T-helper 1 cell treated with Interleukin-12 subunit alpha and Interleukin-12 subunit beta and Interleukin-4 antibody, amounts not matched to agents 30 μg/mL and 1 μg/mL, for 36 hours (primary cell): ENCODE measurements around the gene OR7A5.

Experiments used
- H3K27ac Mint-ChIP-seq: one replicate; pipeline ENCODE4 v1.8.0; 2021; ENCODE audit warnings: mild to moderate bottlenecking, mixed read lengths
- H3K27me3 Mint-ChIP-seq: one replicate; pipeline ENCODE4 v1.8.0; 2021; ENCODE audit warnings: low read depth, mixed read lengths
- H3K36me3 Mint-ChIP-seq: one replicate; pipeline ENCODE4 v1.8.0; 2021; ENCODE audit warnings: low read depth, mixed read lengths
- H3K4me1 Mint-ChIP-seq: one replicate; pipeline ENCODE4 v1.8.0; 2021; ENCODE audit warnings: low read depth, mixed read lengths
- H3K4me3 Mint-ChIP-seq: one replicate; pipeline ENCODE4 v1.8.0; 2021; ENCODE audit warnings: mild to moderate bottlenecking, moderate library complexity, mixed read lengths
- H3K9me3 Mint-ChIP-seq: one replicate; pipeline ENCODE4 v1.8.0; 2021; ENCODE audit warnings: mixed read lengths

Gene OR7A5

DNA sequence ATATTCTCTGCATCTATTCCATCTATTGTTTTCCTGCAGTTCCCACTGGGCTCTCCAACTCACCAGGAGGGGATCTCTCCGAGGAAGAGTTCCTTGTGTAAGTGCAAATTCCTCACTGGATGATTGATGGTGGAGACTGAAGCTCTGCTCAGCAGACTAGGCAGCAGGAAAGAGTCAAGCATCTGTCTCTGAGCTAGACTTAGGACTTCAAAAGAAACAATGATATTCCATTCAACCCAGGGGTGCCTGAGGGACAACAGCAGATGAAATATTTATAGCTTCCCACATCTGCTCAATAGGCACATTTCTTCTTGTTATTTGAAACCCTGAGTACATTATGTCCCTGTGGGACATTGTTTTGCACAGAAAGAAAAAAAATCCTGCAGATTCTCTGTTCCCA is at the start of gene OR7A5, which contains the start of gene OR7C1:
Gene OR7A5 (minus strand): TSS at position 175 of the 400 bp plus-strand sequence. CDS start 6,944 bp downstream, outside the sequence.
Gene OR7C1 (minus strand): TSS at position 175 of the 400 bp plus-strand sequence. CDS start 35,049 bp downstream, outside the sequence.
- H3K27ac Mint-ChIP-seq = no peak within 1 kb of the TSS

GRCh38 chr19:14871619-14872230 is 36.7 kb upstream of the OR7A5 start:
- Mint-ChIP-seq H3K4me3 (no peak overlapping the region), H3K36me3 (no peaks in the 10 kb centered on the region), H3K9me3 (no peaks in the 10 kb centered on the region), H3K27ac (no peak overlapping the region), H3K4me1 (no peaks in the 10 kb centered on the region), H3K27me3 (no peaks in the 10 kb centered on the region)

More for the DNA sequence above, at the start of gene OR7A5, which contains the start of gene OR7C1:
- no peaks in the 10 kb centered on the region for H3K27me3 Mint-ChIP-seq
- no peak within 1 kb of the TSS for H3K4me3 Mint-ChIP-seq
- no peaks in the 10 kb centered on the region for H3K36me3 Mint-ChIP-seq
- no peaks in the 10 kb centered on the region for H3K9me3 Mint-ChIP-seq
- no peaks in the 10 kb centered on the region for H3K4me1 Mint-ChIP-seq

- H3K36me3 Mint-ChIP-seq = no peaks in the 10 kb centered on the region
- no peak overlapping the region for H3K4me3 Mint-ChIP-seq
- H3K4me1 Mint-ChIP-seq = no peaks in the 10 kb centered on the region
- H3K27me3 Mint-ChIP-seq = no peaks in the 10 kb centered on the region
- H3K27ac Mint-ChIP-seq = no peak overlapping the region
- no peaks in the 10 kb centered on the region for H3K9me3 Mint-ChIP-seq
Observed at GRCh38 chr19:14868497-14868896, 33.5 kb upstream of the OR7A5 start.

DNA sequence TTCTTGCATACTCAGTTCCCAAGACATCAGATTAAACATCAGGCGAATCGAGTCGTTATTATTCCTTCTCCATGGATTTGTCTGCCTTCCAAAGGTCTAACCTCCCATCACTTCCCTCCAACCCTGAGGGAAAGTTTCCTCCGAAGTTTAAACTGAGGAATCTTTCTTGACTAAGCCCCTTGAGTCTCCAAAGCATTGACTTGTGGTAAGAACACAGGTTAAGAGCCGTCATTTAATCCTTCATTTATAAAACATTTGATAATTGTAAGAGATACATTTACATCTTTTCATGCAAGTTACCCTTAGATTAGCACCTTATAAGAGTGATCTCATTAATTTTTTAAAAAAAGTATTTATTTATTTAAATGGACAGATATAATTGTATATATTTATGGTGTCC is 13.8 kb upstream of the OR7A5 start, which contains the start of gene OR7A10:
Gene OR7A10 (minus strand): TSS at position 101 of the 400 bp plus-strand sequence. CDS start 7,045 bp downstream, outside the sequence.
- no peaks in the 10 kb centered on the region for H3K4me1 Mint-ChIP-seq
- H3K27me3 Mint-ChIP-seq = peaks cover 6% of the 10 kb centered on the region
- H3K27ac Mint-ChIP-seq = no peak within 1 kb of the TSS
- H3K4me3 Mint-ChIP-seq = no peak within 1 kb of the TSS
- H3K36me3 Mint-ChIP-seq = no peaks in the 10 kb centered on the region
- no peaks in the 10 kb centered on the region for H3K9me3 Mint-ChIP-seq

- H3K27ac Mint-ChIP-seq = no peak overlapping the region
- no peaks in the 10 kb centered on the region for H3K36me3 Mint-ChIP-seq
- no peak overlapping the region for H3K4me3 Mint-ChIP-seq
- no peaks in the 10 kb centered on the region for H3K4me1 Mint-ChIP-seq
- H3K27me3 Mint-ChIP-seq = no peaks in the 10 kb centered on the region
- no peaks in the 10 kb centered on the region for H3K9me3 Mint-ChIP-seq
Observed at GRCh38 chr19:14843578-14843977, 8.6 kb upstream of the OR7A5 start.

GRCh38 chr19:14843169-14843568 is 8.2 kb upstream of the OR7A5 start:
- Mint-ChIP-seq H3K4me1 (no peaks in the 10 kb centered on the region), H3K4me3 (no peak overlapping the region), H3K9me3 (no peaks in the 10 kb centered on the region), H3K27ac (no peak overlapping the region), H3K27me3 (no peaks in the 10 kb centered on the region), H3K36me3 (no peaks in the 10 kb centered on the region)

- Mint-ChIP-seq H3K4me1 (no peaks in the 10 kb centered on the region), H3K27ac (no peak overlapping the region), H3K36me3 (no peaks in the 10 kb centered on the region), H3K4me3 (no peak overlapping the region), H3K9me3 (no peaks in the 10 kb centered on the region), H3K27me3 (no peaks in the 10 kb centered on the region)
Observed at GRCh38 chr19:14840206-14840605, 5.2 kb upstream of the OR7A5 start.

DNA sequence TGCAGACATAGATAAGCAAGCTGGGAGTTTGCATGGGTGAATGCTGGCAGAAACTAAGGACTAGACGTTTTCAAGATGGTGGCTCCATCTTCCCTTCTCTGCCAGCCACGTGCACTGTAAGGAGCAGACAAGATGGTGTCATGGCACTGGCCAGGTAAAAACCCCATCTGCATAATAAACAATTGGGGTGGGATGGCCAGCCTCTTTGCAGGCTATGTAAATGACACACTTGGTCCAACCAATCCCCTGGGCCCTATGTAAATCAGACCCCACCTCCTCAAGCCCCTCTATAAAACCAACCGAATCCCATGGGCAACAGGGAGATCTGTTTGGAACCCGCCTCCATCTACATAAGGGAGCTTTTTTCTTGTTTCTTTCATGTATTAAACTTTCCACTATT is 2.4 kb upstream of the OR7A5 start:
- no peaks in the 10 kb centered on the region for H3K27me3 Mint-ChIP-seq
- H3K36me3 Mint-ChIP-seq = no peaks in the 10 kb centered on the region
- H3K4me3 Mint-ChIP-seq = no peak overlapping the region
- H3K27ac Mint-ChIP-seq = no peak overlapping the region
- no peaks in the 10 kb centered on the region for H3K9me3 Mint-ChIP-seq
- H3K4me1 Mint-ChIP-seq = no peaks in the 10 kb centered on the region

DNA sequence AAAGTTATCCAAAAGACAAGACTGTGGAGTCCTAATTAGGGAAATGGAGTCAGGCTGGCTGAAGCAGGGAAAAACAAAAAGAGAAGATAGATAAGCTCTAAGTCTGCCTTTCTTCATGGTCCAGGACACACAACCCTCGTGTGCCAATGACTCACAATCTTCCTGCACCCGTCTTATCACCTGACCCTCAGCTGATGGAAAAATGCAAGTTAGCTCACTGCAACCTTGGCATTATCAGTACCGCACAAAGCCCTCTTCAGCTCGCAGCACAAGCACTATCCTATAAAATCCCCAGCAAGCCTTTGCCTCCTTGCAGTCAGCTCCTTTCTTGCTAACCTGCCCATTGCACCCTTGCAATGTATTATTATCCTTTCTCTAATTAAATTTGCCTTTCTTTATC is 4.3 kb downstream of the OR7A5 start:
- Mint-ChIP-seq H3K9me3 (no peaks in the 10 kb centered on the region), H3K4me3 (no peak overlapping the region), H3K36me3 (no peaks in the 10 kb centered on the region), H3K4me1 (no peaks in the 10 kb centered on the region), H3K27me3 (no peaks in the 10 kb centered on the region), H3K27ac (no peak overlapping the region)

- Mint-ChIP-seq H3K9me3 (peaks cover 12% of the 10 kb centered on the region), H3K4me3 (no peak overlapping the region), H3K27me3 (no peaks in the 10 kb centered on the region), H3K36me3 (no peaks in the 10 kb centered on the region), H3K4me1 (no peaks in the 10 kb centered on the region), H3K27ac (no peak overlapping the region)
Observed at GRCh38 chr19:14826006-14826405, 9.0 kb downstream of the OR7A5 start.

- Mint-ChIP-seq H3K9me3 (peaks cover 12% of the 10 kb centered on the region), H3K4me1 (no peaks in the 10 kb centered on the region), H3K27ac (no peak overlapping the region), H3K27me3 (no peaks in the 10 kb centered on the region), H3K4me3 (no peak overlapping the region), H3K36me3 (no peaks in the 10 kb centered on the region)
Observed at GRCh38 chr19:14821937-14822336, 13.0 kb downstream of the OR7A5 start.

DNA sequence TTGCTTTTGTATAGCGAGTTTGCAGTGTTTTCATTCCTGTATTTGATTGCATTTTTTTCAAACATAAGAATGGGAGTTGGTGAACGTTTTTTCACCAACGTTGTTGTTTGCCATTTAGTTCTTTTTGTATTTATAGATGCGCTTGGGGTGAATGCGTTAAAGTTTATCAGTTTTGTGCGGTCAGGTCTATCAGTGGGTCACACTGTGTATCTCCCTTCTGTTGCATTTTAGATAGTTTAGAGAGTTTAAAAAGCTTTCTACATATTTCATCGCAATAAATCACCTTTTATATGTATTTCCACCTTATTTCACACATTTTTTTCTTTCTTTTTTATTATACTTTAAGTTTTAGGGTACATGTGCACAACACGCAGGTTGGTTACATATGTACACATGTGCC is 16.4 kb downstream of the OR7A5 start:
- Mint-ChIP-seq H3K27ac (no peak overlapping the region), H3K4me1 (no peaks in the 10 kb centered on the region), H3K27me3 (no peaks in the 10 kb centered on the region), H3K36me3 (no peaks in the 10 kb centered on the region), H3K9me3 (no peaks in the 10 kb centered on the region), H3K4me3 (no peak overlapping the region)

DNA sequence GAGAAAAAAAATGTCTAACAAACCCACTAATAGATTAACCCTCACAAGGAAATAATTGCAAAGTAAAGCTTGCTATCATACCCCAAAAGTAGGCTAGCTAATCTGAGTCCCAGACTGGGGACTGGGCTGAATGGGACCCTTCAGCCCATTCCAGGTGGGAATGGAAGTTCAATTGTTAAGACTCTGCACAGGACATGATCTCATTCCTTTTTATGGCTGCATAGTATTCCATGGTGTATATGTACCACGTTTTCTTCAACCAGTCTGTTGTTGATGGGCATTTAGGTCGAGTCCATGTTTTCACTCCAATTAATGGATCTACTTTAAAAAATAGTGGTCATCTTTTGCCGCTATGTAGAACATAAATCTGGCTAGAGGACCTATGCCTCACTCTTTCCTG is 17.9 kb downstream of the OR7A5 start:
- Mint-ChIP-seq H3K27me3 (no peaks in the 10 kb centered on the region), H3K9me3 (no peaks in the 10 kb centered on the region), H3K36me3 (no peaks in the 10 kb centered on the region), H3K4me1 (no peaks in the 10 kb centered on the region), H3K4me3 (no peak overlapping the region), H3K27ac (no peak overlapping the region)

- H3K27me3 Mint-ChIP-seq = no peaks in the 10 kb centered on the region
- no peaks in the 10 kb centered on the region for H3K9me3 Mint-ChIP-seq
- no peaks in the 10 kb centered on the region for H3K36me3 Mint-ChIP-seq
- H3K4me3 Mint-ChIP-seq = no peak overlapping the region
- H3K4me1 Mint-ChIP-seq = no peaks in the 10 kb centered on the region
- H3K27ac Mint-ChIP-seq = no peak overlapping the region
Observed at GRCh38 chr19:14814982-14815652, 19.9 kb downstream of the OR7A5 start.

DNA sequence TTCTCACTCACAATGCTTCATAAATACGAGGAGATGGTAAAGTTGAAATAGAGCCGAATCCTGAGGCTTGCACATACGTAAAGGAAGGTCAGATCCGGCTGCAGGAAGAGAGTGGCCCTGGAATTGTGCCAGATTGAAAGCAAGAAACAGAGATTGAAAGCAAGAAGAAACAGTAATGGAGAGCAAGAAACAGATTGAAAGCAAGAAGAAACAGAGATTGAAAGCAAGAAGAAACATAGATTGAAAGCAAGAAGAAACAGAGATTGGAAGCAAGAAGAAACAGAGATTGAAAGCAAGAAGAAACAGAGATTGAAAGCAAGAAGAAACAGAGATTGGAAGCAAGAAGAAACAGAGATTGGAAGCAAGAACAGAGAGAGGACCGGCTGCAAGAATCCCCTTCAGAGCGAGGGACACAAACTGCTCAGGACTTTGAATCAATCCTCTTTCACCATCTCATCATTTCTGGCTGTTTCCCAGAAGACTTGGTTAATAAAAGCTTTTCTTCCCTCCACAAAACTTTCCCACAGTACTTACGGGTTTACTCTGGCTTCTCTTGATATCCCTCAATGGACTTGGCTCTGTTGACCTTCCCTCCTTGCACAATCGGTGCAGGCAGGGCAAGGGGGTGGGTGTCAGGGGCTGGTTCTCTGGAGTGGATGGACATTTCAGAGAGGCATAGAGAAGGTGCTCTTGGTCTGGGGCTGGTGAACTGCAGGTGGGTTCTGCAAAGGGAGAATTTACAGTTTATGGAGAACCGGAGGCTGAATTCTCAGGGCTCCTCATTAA is 25.5 kb downstream of the OR7A5 start:
- Mint-ChIP-seq H3K9me3 (no peaks in the 10 kb centered on the region), H3K27me3 (no peaks in the 10 kb centered on the region), H3K4me3 (no peak overlapping the region), H3K36me3 (no peaks in the 10 kb centered on the region), H3K27ac (no peak overlapping the region), H3K4me1 (no peaks in the 10 kb centered on the region)
